Type B pancreatic cell (in vitro differentiated cells): Measurements from ENCODE around the gene STUM. TPM values are rescaled to one million over a fixed set of nuclear protein-coding genes. Genes with fewer than 3 reads are reported as not detected.

Experiments used
- DNase-seq: peaks from one replicate; pipeline ENCODE4 v3.0.0; 2021; ENCODE audit warnings: mixed read lengths; ENCODE audit not compliant: unreplicated experiment; ENCODE audit errors: extremely low spot score
- H3K27ac Mint-ChIP-seq: 2 replicates; pipeline ENCODE4 v1.8.0; 2021; ENCODE audit warnings: mild to moderate bottlenecking, mixed read lengths
- H3K27me3 Mint-ChIP-seq: 2 replicates; pipeline ENCODE4 v1.8.0; 2021; ENCODE audit warnings: mixed read lengths
- H3K36me3 Mint-ChIP-seq: 2 replicates; pipeline ENCODE4 v1.8.0; 2021; ENCODE audit warnings: mixed read lengths
- H3K4me1 Mint-ChIP-seq: one replicate; pipeline ENCODE4 v1.8.0; 2021; ENCODE audit warnings: mixed read lengths; ENCODE audit not compliant: unreplicated experiment
- H3K4me3 Mint-ChIP-seq: 2 replicates; pipeline ENCODE4 v1.8.0; 2021; ENCODE audit warnings: mild to moderate bottlenecking, mixed read lengths
- H3K9me3 Mint-ChIP-seq: 2 replicates; pipeline ENCODE4 v1.8.0; 2021; ENCODE audit warnings: mixed read lengths
- CTCF ChIP-seq: fragments of 200-600 bp; sonication (generic); conservative IDR thresholded peaks from 2 replicates; pipeline ENCODE4 v1.5.0; 2021; ENCODE audit warnings: antibody characterized with exemption, mild to moderate bottlenecking
- total RNA-seq: library from RNA; stranded (reverse); gene quantifications from 2 replicates; pipeline ENCODE4 v1.2.1, GENCODE V29; 2021; ENCODE audit warnings: low replicate concordance

STUM gene
- total RNA-seq, 1 donor from 2014 or later, result 2.8 TPM

GRCh38 chr1:226650236-226650841 lies 101.8 kb downstream of the STUM start:
- peaks cover 3% of the 10 kb centered on the region for H3K36me3 Mint-ChIP-seq
- H3K4me1 Mint-ChIP-seq, result peaks cover 29% of the 10 kb centered on the region
- no peaks in the 10 kb centered on the region for H3K27me3 Mint-ChIP-seq
- DNase-seq, result no peak
- no peaks in the 10 kb centered on the region for H3K9me3 Mint-ChIP-seq
- peak; percentile 30 for TF ChIP-seq CTCF
- H3K4me3 Mint-ChIP-seq, result no peak overlapping the region
- no peak overlapping the region for H3K27ac Mint-ChIP-seq

- H3K27ac Mint-ChIP-seq, result no peak overlapping the region
- H3K27me3 Mint-ChIP-seq, result no peaks in the 10 kb centered on the region
- TF ChIP-seq CTCF, result no peak
- H3K4me3 Mint-ChIP-seq, result no peak overlapping the region
- H3K9me3 Mint-ChIP-seq, result no peaks in the 10 kb centered on the region
- DNase-seq, result no peak
- peaks cover 3% of the 10 kb centered on the region for H3K36me3 Mint-ChIP-seq
- H3K4me1 Mint-ChIP-seq, result peaks cover 26% of the 10 kb centered on the region
These were observed 102.6 kb downstream of the STUM start for GRCh38 chr1:226651041-226651731.

GRCh38 chr1:226651732-226652105 lies 103.2 kb downstream of the STUM start:
- DNase-seq, result no peak
- Mint-ChIP-seq H3K36me3 (peaks cover 3% of the 10 kb centered on the region), H3K4me3 (no peak overlapping the region), H3K27ac (no peak overlapping the region), H3K27me3 (no peaks in the 10 kb centered on the region), H3K9me3 (no peaks in the 10 kb centered on the region), H3K4me1 (peaks cover 31% of the 10 kb centered on the region)
- no peak for TF ChIP-seq CTCF

GRCh38 chr1:226652613-226653012 lies 104.0 kb downstream of the STUM start:
- Mint-ChIP-seq H3K4me1 (peaks cover 40% of the 10 kb centered on the region), H3K4me3 (no peak overlapping the region), H3K27me3 (no peaks in the 10 kb centered on the region), H3K36me3 (peaks cover 3% of the 10 kb centered on the region), H3K9me3 (no peaks in the 10 kb centered on the region), H3K27ac (no peak overlapping the region)
- DNase-seq, result no peak
- no peak for TF ChIP-seq CTCF

- Mint-ChIP-seq H3K27ac (peak overlapping the region; percentile 50), H3K4me1 (peaks cover 48% of the 10 kb centered on the region), H3K36me3 (peaks cover 3% of the 10 kb centered on the region), H3K9me3 (no peaks in the 10 kb centered on the region), H3K4me3 (peak overlapping the region; percentile 24), H3K27me3 (no peaks in the 10 kb centered on the region)
- no peak for TF ChIP-seq CTCF
- no peak for DNase-seq
These were observed 104.9 kb downstream of the STUM start for GRCh38 chr1:226653311-226653921.
